Subcutaneous abdominal adipose tissue (tissue), 5 donors: ENCODE measurements around the gene SENP2.
"Not testable (repeated sequence)": the region's sequence is repeated elsewhere in the genome, so short reads cannot be mapped to it uniquely, and the experiment has no call there.

Experiments used
- H3K27ac ChIP-seq: one replicate; pipeline ENCODE4 v1.7.0; 2013; ENCODE audit warnings: low read depth, mild to moderate bottlenecking, inconsistent platforms, low read length, moderate library complexity
- H3K27me3 ChIP-seq, 5 donors: one replicate each; pipeline ENCODE4 v1.7.0; 2013; ENCODE audit warnings: low read length in 5 of 5, inconsistent platforms in 1 of 5; ENCODE audit not compliant: control insufficient read depth in 5 of 5, insufficient read depth in 4 of 5
- H3K36me3 ChIP-seq, 5 donors: one replicate each; pipeline ENCODE4 v1.7.0; 2013; ENCODE audit warnings: low read length in 5 of 5; ENCODE audit not compliant: control insufficient read depth in 5 of 5, insufficient read depth in 5 of 5
- H3K4me1 ChIP-seq, 5 donors: one replicate each; pipeline ENCODE4 v1.7.0; 2013; ENCODE audit warnings: low read length in 5 of 5, mild to moderate bottlenecking in 3 of 5, moderate library complexity in 1 of 5; ENCODE audit not compliant: control insufficient read depth in 5 of 5, insufficient read depth in 5 of 5
- H3K4me3 ChIP-seq, 5 donors: one replicate each; pipeline ENCODE4 v1.7.0; 2013; ENCODE audit warnings: low read length in 5 of 5, low read depth in 1 of 5
- H3K9ac ChIP-seq, 5 donors: one replicate each; pipeline ENCODE4 v1.7.0; 2013; ENCODE audit warnings: low read length in 5 of 5, mild to moderate bottlenecking in 4 of 5, moderate library complexity in 3 of 5
- H3K9me3 ChIP-seq, 5 donors: one replicate each; pipeline ENCODE4 v1.7.0; 2013; ENCODE audit warnings: low read length in 5 of 5; ENCODE audit not compliant: control insufficient read depth in 5 of 5
- donor health status: healthy.
- donor health status: healthy.
- donor health status: healthy.
- donor health status: healthy.
- donor health status: healthy.

The SENP2 gene

GRCh38 chr3:185556640-185557039 is 29.5 kb upstream of the SENP2 start:
- peaks cover 0 to 13% (median 8%) of the 10 kb centered on the region in 5 donors for H3K4me1 ChIP-seq
- not testable (repeated sequence) for H3K9ac ChIP-seq, H3K27ac ChIP-seq, H3K36me3 ChIP-seq, H3K9me3 ChIP-seq, H3K4me3 ChIP-seq, H3K27me3 ChIP-seq

GRCh38 chr3:185558395-185558794 is 27.7 kb upstream of the SENP2 start:
- no peaks in the 10 kb centered on the region for H3K9me3 ChIP-seq
- peaks cover 0 to 7% (median 2%) of the 10 kb centered on the region in 5 donors for H3K27me3 ChIP-seq
- H3K4me3 ChIP-seq: no peak overlapping the region
- H3K27ac ChIP-seq: no peak overlapping the region
- peaks cover 0 to 9% (median 4%) of the 10 kb centered on the region in 5 donors for H3K4me1 ChIP-seq
- no peaks in the 10 kb centered on the region for H3K36me3 ChIP-seq
- no peak overlapping the region for H3K9ac ChIP-seq

GRCh38 chr3:185559706-185560090 is 26.4 kb upstream of the SENP2 start:
- Histone ChIP-seq H3K27me3 (peaks cover 0 to 7% (median 2%) of the 10 kb centered on the region in 5 donors), H3K27ac (no peak overlapping the region), H3K4me3 (no peak overlapping the region), H3K9ac (no peak overlapping the region), H3K36me3 (no peaks in the 10 kb centered on the region), H3K4me1 (peaks cover 0 to 9% (median 4%) of the 10 kb centered on the region in 5 donors), H3K9me3 (no peaks in the 10 kb centered on the region)

DNA sequence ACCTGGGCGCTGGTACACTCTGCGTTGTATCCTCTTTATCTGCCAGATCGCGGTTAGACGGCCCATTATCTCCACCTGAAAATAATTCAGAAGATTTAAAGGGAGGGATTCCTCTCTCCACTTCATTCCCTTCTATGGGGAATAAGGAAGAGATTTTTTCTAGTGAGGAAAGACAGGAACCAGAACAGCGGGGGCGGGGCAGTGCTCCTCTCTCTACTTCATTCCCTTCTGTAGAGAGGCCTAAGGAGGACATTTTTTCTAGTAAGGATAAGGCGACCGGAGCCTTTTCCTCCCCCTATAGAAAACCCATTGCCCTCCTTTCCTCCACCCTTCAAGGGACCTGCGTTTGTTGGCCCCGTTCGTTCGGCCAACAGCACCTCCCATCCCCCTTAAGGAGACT is 25.4 kb upstream of the SENP2 start:
- H3K9ac ChIP-seq: no peak overlapping the region
- H3K9me3 ChIP-seq: no peaks in the 10 kb centered on the region
- H3K27ac ChIP-seq: no peak overlapping the region
- H3K27me3 ChIP-seq: peaks cover 0 to 7% (median 2%) of the 10 kb centered on the region in 5 donors
- H3K4me3 ChIP-seq: no peak overlapping the region
- peaks cover 0 to 9% (median 4%) of the 10 kb centered on the region in 5 donors for H3K4me1 ChIP-seq
- no peaks in the 10 kb centered on the region for H3K36me3 ChIP-seq

GRCh38 chr3:185561374-185561943 is 24.6 kb upstream of the SENP2 start:
- H3K4me3 ChIP-seq: no peak overlapping the region
- H3K4me1 ChIP-seq: peaks cover 0 to 9% (median 4%) of the 10 kb centered on the region in 5 donors
- H3K9ac ChIP-seq: no peak overlapping the region
- no peaks in the 10 kb centered on the region for H3K36me3 ChIP-seq
- H3K27me3 ChIP-seq: peaks cover 0 to 7% (median 2%) of the 10 kb centered on the region in 5 donors
- H3K27ac ChIP-seq: no peak overlapping the region
- H3K9me3 ChIP-seq: no peaks in the 10 kb centered on the region

DNA sequence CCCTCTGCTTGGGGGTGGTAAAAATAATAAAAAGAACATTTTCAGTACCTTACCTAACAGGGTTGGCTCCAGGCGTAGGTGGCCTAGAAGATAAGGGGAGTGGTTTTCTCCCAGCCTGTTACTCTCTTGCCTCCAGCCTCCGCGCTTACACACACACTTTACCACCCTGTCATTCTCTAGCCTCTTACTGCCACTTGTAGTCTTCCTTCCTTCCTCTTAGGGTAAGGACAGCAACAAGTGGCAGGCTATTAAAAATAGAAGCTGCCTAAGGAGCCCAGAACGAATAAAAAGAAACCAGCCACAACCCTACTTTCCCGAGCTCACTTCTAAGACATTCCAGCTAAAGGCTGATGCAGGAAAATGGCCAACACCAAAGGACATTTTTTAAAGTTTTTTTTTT is 24.1 kb upstream of the SENP2 start:
- Histone ChIP-seq H3K27ac (no peak overlapping the region), H3K4me1 (peaks cover 0 to 9% (median 4%) of the 10 kb centered on the region in 5 donors), H3K9me3 (no peaks in the 10 kb centered on the region), H3K9ac (no peak overlapping the region), H3K4me3 (no peak overlapping the region), H3K36me3 (no peaks in the 10 kb centered on the region), H3K27me3 (peaks cover 0 to 7% (median 2%) of the 10 kb centered on the region in 5 donors)

- no peaks in the 10 kb centered on the region for H3K4me1 ChIP-seq
- peaks cover 0 to 14% (median 7%) of the 10 kb centered on the region in 5 donors for H3K9me3 ChIP-seq
- no peaks in the 10 kb centered on the region for H3K27me3 ChIP-seq
- H3K27ac ChIP-seq: no peak overlapping the region
- H3K36me3 ChIP-seq: no peaks in the 10 kb centered on the region
- H3K4me3 ChIP-seq: no peak overlapping the region
- H3K9ac ChIP-seq: no peak overlapping the region
Measured at GRCh38 chr3:185572183-185572582, 13.9 kb upstream of the SENP2 start.

GRCh38 chr3:185575108-185575869 is 10.8 kb upstream of the SENP2 start:
- H3K9me3 ChIP-seq: peaks cover 0 to 14% (median 7%) of the 10 kb centered on the region in 5 donors
- not testable (repeated sequence) for H3K27ac ChIP-seq, H3K9ac ChIP-seq, H3K4me3 ChIP-seq, H3K27me3 ChIP-seq, H3K36me3 ChIP-seq, H3K4me1 ChIP-seq

GRCh38 chr3:185582236-185582635 is 3.9 kb upstream of the SENP2 start:
- Histone ChIP-seq H3K27ac (no peak overlapping the region), H3K27me3 (no peaks in the 10 kb centered on the region), H3K4me3 (no peak overlapping the region), H3K36me3 (no peaks in the 10 kb centered on the region), H3K4me1 (peaks cover 2 to 15% (median 15%) of the 10 kb centered on the region in 5 donors), H3K9me3 (no peaks in the 10 kb centered on the region), H3K9ac (no peak overlapping the region)

- H3K9me3 ChIP-seq: no peaks in the 10 kb centered on the region
- H3K36me3 ChIP-seq: no peaks in the 10 kb centered on the region
- no peak overlapping the region for H3K27ac ChIP-seq
- H3K4me3 ChIP-seq: no peak overlapping the region
- no peak overlapping the region for H3K9ac ChIP-seq
- H3K4me1 ChIP-seq: peaks cover 2 to 17% (median 16%) of the 10 kb centered on the region in 5 donors
- no peaks in the 10 kb centered on the region for H3K27me3 ChIP-seq
Measured at GRCh38 chr3:185582871-185583270, 3.2 kb upstream of the SENP2 start.
